VCaP (cell line): ENCODE measurements around the gene CALD1.

Experiments
- H3K27ac ChIP-seq: fragments of 450-650 bp; 2 replicates; pipeline ENCODE4 v1.5.1; 2017
- TF ChIP-seq, protein P1 (sequence below): fragments of 450-650 bp; conservative IDR thresholded peaks from 2 replicates; pipeline ENCODE4 v1.5.1; 2017; ENCODE audit warnings: mild to moderate bottlenecking, moderate library complexity

Gene CALD1

DNA sequence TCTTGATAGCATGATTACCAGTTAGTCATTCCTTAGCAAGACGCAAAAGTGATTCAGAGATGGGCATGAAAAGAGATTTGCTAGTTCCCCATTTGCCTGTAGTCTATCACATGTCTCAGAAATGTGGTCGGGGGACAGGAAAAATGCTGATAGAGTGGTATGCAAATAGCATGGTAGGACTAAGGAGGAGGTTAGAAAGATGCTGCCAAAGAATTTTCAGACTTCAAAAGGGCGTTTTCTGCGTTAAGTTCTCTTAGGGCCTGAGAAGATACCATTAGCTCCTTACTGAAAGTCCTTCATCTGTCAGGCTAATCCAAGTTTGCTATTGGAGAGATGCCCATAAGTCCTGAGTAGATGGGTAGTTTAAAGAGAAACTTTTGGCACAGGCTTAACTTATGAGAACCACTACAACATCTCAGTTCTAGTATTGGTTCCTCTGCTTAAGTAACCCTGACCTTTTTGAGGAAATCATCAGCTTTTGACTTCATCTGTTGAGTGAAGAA lies 2.7 kb downstream of the CALD1 start:
- TF ChIP-seq, protein P1, sequence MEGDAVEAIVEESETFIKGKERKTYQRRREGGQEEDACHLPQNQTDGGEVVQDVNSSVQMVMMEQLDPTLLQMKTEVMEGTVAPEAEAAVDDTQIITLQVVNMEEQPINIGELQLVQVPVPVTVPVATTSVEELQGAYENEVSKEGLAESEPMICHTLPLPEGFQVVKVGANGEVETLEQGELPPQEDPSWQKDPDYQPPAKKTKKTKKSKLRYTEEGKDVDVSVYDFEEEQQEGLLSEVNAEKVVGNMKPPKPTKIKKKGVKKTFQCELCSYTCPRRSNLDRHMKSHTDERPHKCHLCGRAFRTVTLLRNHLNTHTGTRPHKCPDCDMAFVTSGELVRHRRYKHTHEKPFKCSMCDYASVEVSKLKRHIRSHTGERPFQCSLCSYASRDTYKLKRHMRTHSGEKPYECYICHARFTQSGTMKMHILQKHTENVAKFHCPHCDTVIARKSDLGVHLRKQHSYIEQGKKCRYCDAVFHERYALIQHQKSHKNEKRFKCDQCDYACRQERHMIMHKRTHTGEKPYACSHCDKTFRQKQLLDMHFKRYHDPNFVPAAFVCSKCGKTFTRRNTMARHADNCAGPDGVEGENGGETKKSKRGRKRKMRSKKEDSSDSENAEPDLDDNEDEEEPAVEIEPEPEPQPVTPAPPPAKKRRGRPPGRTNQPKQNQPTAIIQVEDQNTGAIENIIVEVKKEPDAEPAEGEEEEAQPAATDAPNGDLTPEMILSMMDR, result no peak
- H3K27ac ChIP-seq, result no peak overlapping the region

DNA sequence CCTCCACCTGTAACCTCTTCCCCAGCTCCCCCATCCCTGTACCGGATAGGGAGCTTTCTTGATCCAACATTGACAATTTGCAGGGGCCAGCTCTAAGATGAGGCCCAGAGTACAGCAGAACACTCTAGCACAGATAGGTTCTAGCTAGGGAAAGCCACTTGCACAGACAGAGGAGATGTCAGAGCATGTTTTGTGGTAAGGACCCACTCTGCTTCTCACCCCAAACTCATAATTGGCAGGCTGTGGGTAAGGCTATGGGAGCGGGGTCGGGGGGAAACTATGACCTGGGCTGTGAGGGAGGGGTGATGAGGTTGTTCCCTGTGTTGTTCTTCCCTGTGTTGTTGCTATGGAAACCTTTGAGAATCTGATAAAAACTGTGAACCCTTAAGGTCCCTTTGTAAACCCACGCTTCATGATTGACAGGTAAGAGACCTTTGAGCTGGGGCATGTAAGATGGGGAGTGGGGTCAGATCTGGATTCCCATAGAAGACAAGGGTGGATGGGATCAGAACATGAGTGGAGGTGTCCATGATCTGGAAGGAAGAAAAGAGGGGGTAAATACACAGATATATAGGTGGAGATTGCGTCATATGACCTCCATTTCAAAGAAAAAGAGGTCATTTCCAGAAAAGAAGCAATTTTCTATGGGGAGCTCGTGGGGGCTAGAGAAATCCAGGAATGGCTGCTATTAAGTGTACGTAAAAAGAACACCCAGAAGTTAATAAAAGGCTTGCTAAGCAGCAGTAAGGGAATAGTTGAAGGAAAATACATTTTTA lies 4.0 kb downstream of the CALD1 start:
- TF ChIP-seq, protein P1, result no peak

DNA sequence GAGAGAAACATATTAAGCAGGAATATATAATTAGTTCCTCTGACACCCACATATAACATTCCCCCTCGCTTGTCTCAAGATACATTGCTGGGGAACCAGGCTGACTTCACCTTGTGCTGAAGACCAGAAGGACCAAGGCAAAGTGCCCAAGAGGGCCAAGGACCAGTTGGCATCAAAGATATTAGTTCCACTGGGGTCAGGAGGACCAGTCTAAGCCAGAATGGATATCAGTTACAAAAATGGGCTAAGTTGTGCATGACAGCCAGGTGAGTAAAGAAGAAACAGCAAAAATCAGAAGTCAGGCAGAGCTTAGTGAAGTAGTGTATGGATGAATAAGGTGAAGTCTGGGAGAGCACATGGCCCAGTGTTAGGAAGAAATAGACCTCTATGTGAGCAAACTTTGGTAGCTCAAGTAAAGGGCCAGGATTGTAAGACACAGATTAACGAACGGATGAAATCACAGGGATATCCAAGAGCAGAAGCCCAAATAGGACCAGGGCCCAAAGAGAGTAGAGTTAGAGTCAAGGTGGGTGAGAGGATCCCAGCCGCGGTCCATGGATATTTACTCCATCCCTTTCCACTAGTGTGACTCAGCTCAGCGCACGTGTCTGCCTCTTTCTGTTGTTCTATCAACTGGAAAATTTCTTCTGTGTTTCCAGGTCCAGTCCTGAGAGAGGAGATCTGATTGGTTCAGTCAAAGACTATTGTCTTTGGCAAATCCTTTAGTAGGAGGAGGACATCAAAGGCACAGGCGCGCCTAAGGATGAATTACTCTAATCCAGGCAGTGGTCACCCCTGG lies 5.0 kb downstream of the CALD1 start:
- TF ChIP-seq, protein P1, result no peak
- H3K27ac ChIP-seq, result no peak overlapping the region

More for the DNA sequence above, 4.0 kb downstream of the CALD1 start:
- H3K27ac ChIP-seq, result no peak overlapping the region

DNA sequence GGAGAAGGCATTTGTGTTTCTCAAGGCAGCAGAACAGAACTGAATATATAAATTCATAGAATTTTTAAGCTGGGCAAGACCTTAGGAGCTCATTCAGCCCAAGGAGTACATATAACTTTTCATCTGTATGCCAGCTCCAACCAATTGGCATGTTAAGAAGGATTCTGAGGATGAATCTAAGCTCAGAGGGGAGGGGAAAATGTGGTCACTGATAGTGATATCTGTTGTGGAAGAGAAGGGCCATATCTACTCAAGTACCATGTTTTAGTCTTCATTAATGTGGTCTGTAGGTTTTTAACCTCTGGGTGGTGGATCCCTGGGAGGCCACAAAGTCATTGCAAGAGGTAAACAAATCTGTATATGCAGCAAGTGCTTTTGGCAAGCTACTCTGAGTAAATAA lies 6.4 kb downstream of the CALD1 start:
- TF ChIP-seq, protein P1, result no peak
- H3K27ac ChIP-seq, result no peak overlapping the region

DNA sequence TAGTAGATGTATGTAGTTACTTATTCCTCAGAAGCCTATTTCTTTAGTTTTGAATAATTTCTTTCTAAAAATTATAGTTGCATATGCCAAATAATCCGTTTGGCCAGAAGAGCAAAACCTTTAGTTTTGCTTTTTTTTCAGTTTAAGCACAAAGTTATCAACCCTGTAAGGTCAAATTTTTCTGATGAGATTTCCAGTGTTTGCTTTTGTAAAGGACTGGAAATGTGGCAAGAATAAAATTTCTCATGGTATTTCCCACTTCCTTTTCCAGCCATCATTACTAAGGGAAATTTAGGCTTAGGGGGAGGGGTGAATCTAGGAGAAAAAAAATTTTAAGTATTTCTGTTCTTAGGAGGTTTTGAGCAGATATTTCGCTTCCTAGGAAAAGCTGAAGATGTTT lies 7.6 kb downstream of the CALD1 start:
- H3K27ac ChIP-seq, result no peak overlapping the region
- TF ChIP-seq, protein P1, result no peak

DNA sequence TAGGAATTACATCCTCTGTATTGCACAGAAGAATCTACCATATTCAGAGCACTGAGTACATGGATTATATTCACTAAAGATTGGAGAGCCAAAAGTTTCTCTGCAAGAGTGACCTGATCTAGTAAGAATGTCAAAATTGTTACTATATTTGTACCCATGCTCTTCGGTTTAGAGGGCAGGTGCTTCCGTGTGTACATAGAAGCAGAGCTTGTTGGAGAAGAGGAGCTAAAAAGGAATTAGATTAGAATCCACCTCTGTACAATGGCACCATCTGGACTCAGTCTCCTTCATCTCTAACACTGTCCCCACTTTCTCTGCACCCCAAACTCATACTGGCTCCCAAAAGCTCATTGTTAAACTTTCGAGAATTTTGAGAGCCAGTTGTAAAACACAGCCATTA lies 8.3 kb downstream of the CALD1 start:
- TF ChIP-seq, protein P1, result no peak
- H3K27ac ChIP-seq, result no peak overlapping the region

DNA sequence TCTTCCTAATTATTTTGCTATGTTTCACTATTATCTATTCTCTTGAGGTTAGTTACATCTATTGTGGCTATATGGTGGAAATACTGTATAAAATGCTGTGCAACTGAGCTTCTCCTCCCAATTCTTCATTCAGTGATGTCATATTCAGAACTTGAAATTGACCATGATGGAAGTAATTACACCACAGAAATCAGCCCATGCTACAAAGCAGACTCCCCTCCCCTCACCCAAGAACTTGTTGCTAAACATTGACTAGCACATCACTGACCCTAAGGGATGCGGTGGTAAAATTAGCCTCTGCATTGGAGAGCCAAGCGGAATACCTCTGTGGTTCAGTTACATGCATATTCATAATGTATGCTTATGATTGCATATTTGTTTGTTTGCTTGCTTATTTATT lies 8.8 kb downstream of the CALD1 start:
- no peak overlapping the region for H3K27ac ChIP-seq
- TF ChIP-seq, protein P1, result no peak
